HEK293T (cell line): Measurements from ENCODE around the gene RASA4B.
"Not testable (repeated sequence)": the region's sequence is repeated elsewhere in the genome, so short reads cannot be mapped to it uniquely, and the experiment has no call there.

Source experiments
- BHLHE40 ChIP-seq: fragments of 450-650 bp; IDR thresholded peaks from 2 replicates; pipeline ENCODE4 v1.6.1; 2016; ENCODE audit warnings: mild to moderate bottlenecking, moderate library complexity, borderline replicate concordance
- ELF4 ChIP-seq: fragments of 450-650 bp; IDR thresholded peaks from 2 replicates; pipeline ENCODE4 v1.6.1; 2017; ENCODE audit warnings: antibody characterized with exemption
- FOXK2 ChIP-seq: fragments of 450-650 bp; IDR thresholded peaks from 2 replicates; pipeline ENCODE4 v1.6.1; 2016; ENCODE audit warnings: mild to moderate bottlenecking
- FOXM1 ChIP-seq: fragments of 450-650 bp; IDR thresholded peaks from 2 replicates; pipeline ENCODE4 v1.6.1; 2017; ENCODE audit warnings: mild to moderate bottlenecking, borderline replicate concordance
- LEF1 ChIP-seq: fragments of 450-650 bp; IDR thresholded peaks from 2 replicates; pipeline ENCODE4 v1.6.1; 2017; ENCODE audit warnings: mild to moderate bottlenecking, borderline replicate concordance
- NFRKB ChIP-seq: fragments of 450-650 bp; IDR thresholded peaks from 2 replicates; pipeline ENCODE4 v1.6.1; 2016; ENCODE audit warnings: mild to moderate bottlenecking, moderate library complexity
- PKNOX1 ChIP-seq: fragments of 450-650 bp; IDR thresholded peaks from 2 replicates; pipeline ENCODE4 v1.6.1; 2016
- SP1 ChIP-seq: fragments of 450-650 bp; IDR thresholded peaks from 2 replicates; pipeline ENCODE4 v1.6.1; 2017
- SUZ12 ChIP-seq: fragments of 450-650 bp; IDR thresholded peaks from 2 replicates; pipeline ENCODE4 v1.6.1; 2016; ENCODE audit warnings: mild to moderate bottlenecking
- TARDBP ChIP-seq: fragments of 450-650 bp; IDR thresholded peaks from 2 replicates; pipeline ENCODE4 v1.6.1; 2016
- ZNF384 ChIP-seq: fragments of 450-650 bp; IDR thresholded peaks from 2 replicates; pipeline ENCODE4 v1.6.1; 2016

- TF ChIP-seq ZNF384, BHLHE40, PKNOX1, SUZ12, LEF1, SP1, FOXM1, ELF4, FOXK2, NFRKB, TARDBP: not testable (repeated sequence)
Measured at GRCh38 chr7:102524803-102525202, 7.2 kb upstream of the RASA4B start.
